GM23338 (cell line): ENCODE data around the gene KRT75. TPM values are rescaled to one million over a fixed set of nuclear protein-coding genes. Genes with fewer than 3 reads are reported as not detected.

Experiments used
- ATAC-seq: fragments of 200-7000 bp; cut with Tn5 transposase; 3 replicates; pipeline ENCODE4 v1.9.1; 2020
- DNase-seq: peaks from one replicate; pipeline ENCODE4 v3.0.0-alpha.2; 2015; ENCODE audit warnings: low spot score
- H2AFZ ChIP-seq: fragments of 200-600 bp; sonication (generic); 2 replicates; pipeline ENCODE4 v1.8.0; 2016; ENCODE audit warnings: antibody characterized with exemption, mild to moderate bottlenecking, moderate library complexity
- H3F3A ChIP-seq: fragments of 200-600 bp; sonication (generic); replicated peaks from 2 replicates; pipeline ENCODE4 v1.8.0; 2017; ENCODE audit warnings: antibody characterized with exemption, mixed run types, low read depth
- H3K27ac ChIP-seq: fragments of 200-600 bp; sonication (generic); 2 replicates; pipeline ENCODE4 v1.6.1; 2016; ENCODE audit warnings: low read depth
- H3K27me3 ChIP-seq: fragments of 200-600 bp; sonication (generic); 2 replicates; pipeline ENCODE4 v1.8.0; 2016; ENCODE audit warnings: mild to moderate bottlenecking, mixed run types, moderate library complexity; ENCODE audit not compliant: insufficient read depth
- H3K36me3 ChIP-seq: fragments of 200-600 bp; sonication (generic); 2 replicates; pipeline ENCODE4 v1.8.0; 2016; ENCODE audit warnings: mild to moderate bottlenecking; ENCODE audit not compliant: insufficient read depth
- H3K4me1 ChIP-seq: fragments of 200-600 bp; sonication (generic); 2 replicates; pipeline ENCODE4 v1.8.0; 2016; ENCODE audit warnings: mild to moderate bottlenecking, moderate library complexity; ENCODE audit not compliant: insufficient read depth
- H3K4me2 ChIP-seq: fragments of 200-600 bp; sonication (generic); 2 replicates; pipeline ENCODE4 v1.7.1; 2017; ENCODE audit warnings: mixed run types
- H3K4me3 ChIP-seq: fragments of 200-600 bp; sonication (generic); 2 replicates; pipeline ENCODE4 v1.6.1; 2016; ENCODE audit warnings: mixed run types
- H3K79me2 ChIP-seq: fragments of 200-600 bp; sonication (generic); replicated peaks from 2 replicates; pipeline ENCODE4 v1.8.0; 2017; ENCODE audit warnings: mild to moderate bottlenecking; ENCODE audit not compliant: insufficient read depth
- H3K9me2 ChIP-seq: fragments of 200-600 bp; sonication (generic); 2 replicates; pipeline ENCODE4 v1.8.0; 2017; ENCODE audit not compliant: insufficient read depth
- H4K20me1 ChIP-seq: fragments of 200-600 bp; sonication (generic); replicated peaks from 2 replicates; pipeline ENCODE4 v1.8.0; 2017; ENCODE audit warnings: mild to moderate bottlenecking; ENCODE audit not compliant: insufficient read depth
- H3K27ac Mint-ChIP-seq: 2 replicates; pipeline ENCODE4 v1.8.0; 2020; ENCODE audit warnings: inconsistent platforms, mild to moderate bottlenecking, moderate library complexity, mixed read lengths
- H3K27me3 Mint-ChIP-seq: 3 replicates; pipeline ENCODE4 v1.8.0; 2022; ENCODE audit warnings: low read depth, mild to moderate bottlenecking, moderate library complexity, mixed read lengths, inconsistent platforms; ENCODE audit not compliant: insufficient read depth, poor library complexity
- H3K36me3 Mint-ChIP-seq: 3 replicates; pipeline ENCODE4 v1.8.0; 2021; ENCODE audit warnings: low read depth, mild to moderate bottlenecking, inconsistent platforms, moderate library complexity, mixed read lengths
- H3K4me1 Mint-ChIP-seq: 3 replicates; pipeline ENCODE4 v1.8.0; 2020; ENCODE audit warnings: mild to moderate bottlenecking, inconsistent platforms, mixed read lengths
- H3K4me3 Mint-ChIP-seq: 3 replicates; pipeline ENCODE4 v1.8.0; 2021; ENCODE audit warnings: moderate library complexity, mild to moderate bottlenecking, inconsistent platforms, mixed read lengths
- H3K9me3 Mint-ChIP-seq: 3 replicates; pipeline ENCODE4 v1.8.0; 2020; ENCODE audit warnings: moderate library complexity, mild to moderate bottlenecking, inconsistent platforms, mixed read lengths
- CREB1 ChIP-seq: fragments of 250-450 bp; sonication (Bioruptor Pico); IDR thresholded peaks from 2 replicates; pipeline ENCODE4 v1.5.0; 2020; ENCODE audit warnings: low read depth, mild to moderate bottlenecking, moderate library complexity
- EZH2 ChIP-seq: fragments of 200-600 bp; sonication (generic); IDR thresholded peaks from one replicate; pipeline ENCODE4 v1.8.0; 2017; ENCODE audit warnings: antibody characterized with exemption, mild to moderate bottlenecking, low read depth; ENCODE audit not compliant: unreplicated experiment
- EZH2phosphoT487 ChIP-seq: fragments of 200-600 bp; sonication (generic); IDR thresholded peaks from one replicate; pipeline ENCODE4 v1.8.1; 2018; ENCODE audit warnings: antibody characterized with exemption; ENCODE audit not compliant: unreplicated experiment
- JUNB ChIP-seq: IDR thresholded peaks from one replicate; pipeline ENCODE4 v1.6.1; 2016; ENCODE audit warnings: antibody characterized with exemption; ENCODE audit not compliant: unreplicated experiment
- NANOG ChIP-seq: IDR thresholded peaks from 2 replicates; pipeline ENCODE4 v1.6.1; 2016; ENCODE audit warnings: antibody characterized with exemption, borderline replicate concordance
- POLR2AphosphoS5 ChIP-seq: IDR thresholded peaks from 2 replicates; pipeline ENCODE4 v1.6.1; 2016; ENCODE audit warnings: antibody characterized with exemption, low read depth
- ZNF114 ChIP-seq: fragments of 250-450 bp; sonication (Bioruptor Pico); IDR thresholded peaks from 2 replicates; pipeline ENCODE4 v1.5.0; 2020; ENCODE audit warnings: mild to moderate bottlenecking, moderate library complexity
- ZNF331 ChIP-seq: fragments of 250-450 bp; sonication (Bioruptor Pico); IDR thresholded peaks from 2 replicates; pipeline ENCODE4 v1.5.0; 2020; ENCODE audit warnings: low read depth, mild to moderate bottlenecking, moderate library complexity
- polyA plus RNA-seq: library from polyadenylated mRNA; unstranded; fragments of >200 nt; fragmentation: Nextera tagmentation; extraction: Ambion mirVana; gene quantifications from 2 replicates; pipeline ENCODE4 v1.2.1, GENCODE V29; 2016
- total RNA-seq: library from RNA; depleted of rRNA; stranded (reverse); fragments of >200 nt; shearing (Covaris generic); gene quantifications from 2 replicates; pipeline ENCODE4 v1.2.3, GENCODE V29; 2014
- TF ChIP-seq, protein P1 (sequence below): fragments of 250-450 bp; sonication (Bioruptor Pico); IDR thresholded peaks from 2 replicates; pipeline ENCODE4 v1.5.0; 2020; ENCODE audit warnings: mild to moderate bottlenecking, moderate library complexity
- TF ChIP-seq, protein P2 (sequence below): IDR thresholded peaks from one replicate; pipeline ENCODE4 v1.6.1; 2018; ENCODE audit warnings: antibody characterized with exemption; ENCODE audit not compliant: unreplicated experiment
- TF ChIP-seq, protein P3 (sequence below), 2 experiments: fragments of 200-600 bp in 1 of 2; sonication (generic) in 1 of 2; conservative IDR thresholded peaks; 2 replicates each; pipeline versions ENCODE4 v1.5.1 to v1.6.1; 2016 to 2017; ENCODE audit warnings: antibody characterized with exemption in 2 of 2, low read depth in 2 of 2, mild to moderate bottlenecking in 2 of 2, moderate library complexity in 1 of 2
- TF ChIP-seq, protein P4 (sequence below): IDR thresholded peaks from 2 replicates; pipeline ENCODE4 v1.6.1; 2016; ENCODE audit warnings: antibody characterized with exemption

Gene KRT75
- total and polyA plus RNA-seq, 2 experiments from 2014 or later = not detected

DNA sequence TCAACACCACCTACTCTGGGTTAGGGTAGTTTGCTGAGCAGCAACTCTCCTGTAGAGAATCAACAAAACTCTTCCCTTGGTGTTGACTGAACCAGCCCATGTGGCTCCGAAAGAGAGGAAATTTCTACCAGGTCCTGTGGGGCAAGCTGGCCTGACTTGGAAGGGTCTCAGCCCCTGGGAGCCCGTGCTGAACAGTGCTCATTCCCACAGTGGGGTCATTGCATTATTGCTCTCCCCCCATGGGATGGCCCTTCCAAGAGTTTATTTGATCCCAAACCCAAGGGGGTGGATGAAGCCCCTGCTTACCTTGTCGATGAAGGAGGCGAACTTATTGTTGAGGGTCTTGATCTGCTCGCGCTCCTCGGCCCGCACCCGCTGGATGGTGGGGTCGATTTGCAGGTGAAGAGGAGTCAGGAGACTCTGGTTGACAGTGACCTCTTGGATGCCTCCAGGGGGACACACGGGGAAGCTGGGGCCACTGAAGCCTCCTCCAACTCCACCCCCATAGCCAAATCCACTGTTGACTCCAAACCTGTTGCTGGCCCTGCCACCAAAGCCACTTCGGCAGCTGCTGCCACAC, 580 bp downstream of the KRT75 start (continued):
- TF ChIP-seq, protein P1, sequence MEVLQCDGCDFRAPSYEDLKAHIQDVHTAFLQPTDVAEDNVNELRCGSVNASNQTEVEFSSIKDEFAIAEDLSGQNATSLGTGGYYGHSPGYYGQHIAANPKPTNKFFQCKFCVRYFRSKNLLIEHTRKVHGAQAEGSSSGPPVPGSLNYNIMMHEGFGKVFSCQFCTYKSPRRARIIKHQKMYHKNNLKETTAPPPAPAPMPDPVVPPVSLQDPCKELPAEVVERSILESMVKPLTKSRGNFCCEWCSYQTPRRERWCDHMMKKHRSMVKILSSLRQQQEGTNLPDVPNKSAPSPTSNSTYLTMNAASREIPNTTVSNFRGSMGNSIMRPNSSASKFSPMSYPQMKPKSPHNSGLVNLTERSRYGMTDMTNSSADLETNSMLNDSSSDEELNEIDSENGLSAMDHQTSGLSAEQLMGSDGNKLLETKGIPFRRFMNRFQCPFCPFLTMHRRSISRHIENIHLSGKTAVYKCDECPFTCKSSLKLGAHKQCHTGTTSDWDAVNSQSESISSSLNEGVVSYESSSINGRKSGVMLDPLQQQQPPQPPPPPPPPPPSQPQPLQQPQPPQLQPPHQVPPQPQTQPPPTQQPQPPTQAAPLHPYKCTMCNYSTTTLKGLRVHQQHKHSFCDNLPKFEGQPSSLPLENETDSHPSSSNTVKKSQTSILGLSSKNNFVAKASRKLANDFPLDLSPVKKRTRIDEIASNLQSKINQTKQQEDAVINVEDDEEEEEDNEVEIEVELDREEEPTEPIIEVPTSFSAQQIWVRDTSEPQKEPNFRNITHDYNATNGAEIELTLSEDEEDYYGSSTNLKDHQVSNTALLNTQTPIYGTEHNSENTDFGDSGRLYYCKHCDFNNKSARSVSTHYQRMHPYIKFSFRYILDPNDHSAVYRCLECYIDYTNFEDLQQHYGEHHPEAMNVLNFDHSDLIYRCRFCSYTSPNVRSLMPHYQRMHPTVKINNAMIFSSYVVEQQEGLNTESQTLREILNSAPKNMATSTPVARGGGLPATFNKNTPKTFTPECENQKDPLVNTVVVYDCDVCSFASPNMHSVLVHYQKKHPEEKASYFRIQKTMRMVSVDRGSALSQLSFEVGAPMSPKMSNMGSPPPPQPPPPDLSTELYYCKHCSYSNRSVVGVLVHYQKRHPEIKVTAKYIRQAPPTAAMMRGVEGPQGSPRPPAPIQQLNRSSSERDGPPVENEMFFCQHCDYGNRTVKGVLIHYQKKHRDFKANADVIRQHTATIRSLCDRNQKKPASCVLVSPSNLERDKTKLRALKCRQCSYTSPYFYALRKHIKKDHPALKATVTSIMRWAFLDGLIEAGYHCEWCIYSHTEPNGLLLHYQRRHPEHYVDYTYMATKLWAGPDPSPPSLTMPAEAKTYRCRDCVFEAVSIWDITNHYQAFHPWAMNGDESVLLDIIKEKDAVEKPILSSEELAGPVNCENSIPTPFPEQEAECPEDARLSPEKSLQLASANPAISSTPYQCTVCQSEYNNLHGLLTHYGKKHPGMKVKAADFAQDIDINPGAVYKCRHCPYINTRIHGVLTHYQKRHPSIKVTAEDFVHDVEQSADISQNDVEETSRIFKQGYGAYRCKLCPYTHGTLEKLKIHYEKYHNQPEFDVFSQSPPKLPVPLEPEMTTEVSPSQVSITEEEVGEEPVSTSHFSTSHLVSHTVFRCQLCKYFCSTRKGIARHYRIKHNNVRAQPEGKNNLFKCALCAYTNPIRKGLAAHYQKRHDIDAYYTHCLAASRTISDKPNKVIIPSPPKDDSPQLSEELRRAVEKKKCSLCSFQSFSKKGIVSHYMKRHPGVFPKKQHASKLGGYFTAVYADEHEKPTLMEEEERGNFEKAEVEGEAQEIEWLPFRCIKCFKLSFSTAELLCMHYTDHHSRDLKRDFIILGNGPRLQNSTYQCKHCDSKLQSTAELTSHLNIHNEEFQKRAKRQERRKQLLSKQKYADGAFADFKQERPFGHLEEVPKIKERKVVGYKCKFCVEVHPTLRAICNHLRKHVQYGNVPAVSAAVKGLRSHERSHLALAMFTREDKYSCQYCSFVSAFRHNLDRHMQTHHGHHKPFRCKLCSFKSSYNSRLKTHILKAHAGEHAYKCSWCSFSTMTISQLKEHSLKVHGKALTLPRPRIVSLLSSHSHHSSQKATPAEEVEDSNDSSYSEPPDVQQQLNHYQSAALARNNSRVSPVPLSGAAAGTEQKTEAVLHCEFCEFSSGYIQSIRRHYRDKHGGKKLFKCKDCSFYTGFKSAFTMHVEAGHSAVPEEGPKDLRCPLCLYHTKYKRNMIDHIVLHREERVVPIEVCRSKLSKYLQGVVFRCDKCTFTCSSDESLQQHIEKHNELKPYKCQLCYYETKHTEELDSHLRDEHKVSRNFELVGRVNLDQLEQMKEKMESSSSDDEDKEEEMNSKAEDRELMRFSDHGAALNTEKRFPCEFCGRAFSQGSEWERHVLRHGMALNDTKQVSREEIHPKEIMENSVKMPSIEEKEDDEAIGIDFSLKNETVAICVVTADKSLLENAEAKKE = no peak

DNA sequence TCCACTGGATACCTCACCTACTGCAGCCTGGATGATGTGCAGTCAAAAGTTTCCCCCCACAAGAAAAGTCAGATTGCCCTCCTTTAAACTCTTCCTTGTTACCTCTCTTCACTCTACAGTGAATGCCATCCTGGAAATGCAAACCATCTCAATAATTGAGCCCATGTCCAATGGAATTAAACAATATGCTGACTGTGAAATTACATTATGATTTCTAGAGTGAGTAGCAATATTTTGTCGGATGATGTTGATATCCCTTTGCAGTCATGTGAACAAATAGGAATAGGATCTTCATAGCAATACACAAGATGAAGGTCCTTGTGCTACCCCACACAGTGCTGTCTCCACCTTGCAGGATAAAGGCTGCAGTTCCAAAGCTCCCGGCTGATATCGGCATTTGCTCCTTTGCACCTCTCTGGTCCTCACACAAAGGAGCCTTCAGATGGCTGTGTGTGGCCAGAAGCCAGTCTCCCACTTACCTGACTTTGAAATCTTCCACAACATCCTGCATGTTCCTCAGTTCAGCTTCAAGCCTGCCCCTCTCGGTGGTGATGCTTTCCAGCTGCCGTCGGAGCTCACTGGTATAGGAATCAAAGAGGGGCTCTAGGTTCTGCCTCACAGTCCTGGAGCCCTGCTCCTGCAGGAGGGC, 1.5 kb downstream of the KRT75 start:
- no peak overlapping the region for H3K4me3 Mint-ChIP-seq
- H3K4me1 Mint-ChIP-seq = no peaks in the 10 kb centered on the region; the same call in 1 of the 3 replicates
- ATAC-seq (no peak), DNase-seq (no peak)
- H3K27ac Mint-ChIP-seq = no peak overlapping the region
- Histone ChIP-seq H3K27me3 (no peaks in the 10 kb centered on the region), H3K36me3 (no peaks in the 10 kb centered on the region), H3K4me3 (no peak overlapping the region), H3K4me2 (no peak overlapping the region), H3F3A (no peaks in the 10 kb centered on the region), H3K4me1 (no peaks in the 10 kb centered on the region), H3K79me2 (no peaks in the 10 kb centered on the region), H3K9me2 (peaks cover 13% of the 10 kb centered on the region), H2AFZ (no peak overlapping the region), H4K20me1 (no peaks in the 10 kb centered on the region), H3K27ac (no peak overlapping the region)
- no peaks in the 10 kb centered on the region for H3K36me3 Mint-ChIP-seq
- H3K9me3 Mint-ChIP-seq = no peaks in the 10 kb centered on the region; the same call in 1 of the 3 replicates
- H3K27me3 Mint-ChIP-seq = peaks cover 9% of the 10 kb centered on the region
- TF ChIP-seq JUNB (no peak), CREB1 (CRISPR knock-in tag) (no peak), EZH2phosphoT487 (no peak), POLR2AphosphoS5 (no peak), ZNF114 (CRISPR knock-in tag) (no peak), ZNF331 (no peak), NANOG (no peak), EZH2 (no peak)
- TF ChIP-seq, protein P2, sequence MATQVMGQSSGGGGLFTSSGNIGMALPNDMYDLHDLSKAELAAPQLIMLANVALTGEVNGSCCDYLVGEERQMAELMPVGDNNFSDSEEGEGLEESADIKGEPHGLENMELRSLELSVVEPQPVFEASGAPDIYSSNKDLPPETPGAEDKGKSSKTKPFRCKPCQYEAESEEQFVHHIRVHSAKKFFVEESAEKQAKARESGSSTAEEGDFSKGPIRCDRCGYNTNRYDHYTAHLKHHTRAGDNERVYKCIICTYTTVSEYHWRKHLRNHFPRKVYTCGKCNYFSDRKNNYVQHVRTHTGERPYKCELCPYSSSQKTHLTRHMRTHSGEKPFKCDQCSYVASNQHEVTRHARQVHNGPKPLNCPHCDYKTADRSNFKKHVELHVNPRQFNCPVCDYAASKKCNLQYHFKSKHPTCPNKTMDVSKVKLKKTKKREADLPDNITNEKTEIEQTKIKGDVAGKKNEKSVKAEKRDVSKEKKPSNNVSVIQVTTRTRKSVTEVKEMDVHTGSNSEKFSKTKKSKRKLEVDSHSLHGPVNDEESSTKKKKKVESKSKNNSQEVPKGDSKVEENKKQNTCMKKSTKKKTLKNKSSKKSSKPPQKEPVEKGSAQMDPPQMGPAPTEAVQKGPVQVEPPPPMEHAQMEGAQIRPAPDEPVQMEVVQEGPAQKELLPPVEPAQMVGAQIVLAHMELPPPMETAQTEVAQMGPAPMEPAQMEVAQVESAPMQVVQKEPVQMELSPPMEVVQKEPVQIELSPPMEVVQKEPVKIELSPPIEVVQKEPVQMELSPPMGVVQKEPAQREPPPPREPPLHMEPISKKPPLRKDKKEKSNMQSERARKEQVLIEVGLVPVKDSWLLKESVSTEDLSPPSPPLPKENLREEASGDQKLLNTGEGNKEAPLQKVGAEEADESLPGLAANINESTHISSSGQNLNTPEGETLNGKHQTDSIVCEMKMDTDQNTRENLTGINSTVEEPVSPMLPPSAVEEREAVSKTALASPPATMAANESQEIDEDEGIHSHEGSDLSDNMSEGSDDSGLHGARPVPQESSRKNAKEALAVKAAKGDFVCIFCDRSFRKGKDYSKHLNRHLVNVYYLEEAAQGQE = no peak
- TF ChIP-seq, protein P3, sequence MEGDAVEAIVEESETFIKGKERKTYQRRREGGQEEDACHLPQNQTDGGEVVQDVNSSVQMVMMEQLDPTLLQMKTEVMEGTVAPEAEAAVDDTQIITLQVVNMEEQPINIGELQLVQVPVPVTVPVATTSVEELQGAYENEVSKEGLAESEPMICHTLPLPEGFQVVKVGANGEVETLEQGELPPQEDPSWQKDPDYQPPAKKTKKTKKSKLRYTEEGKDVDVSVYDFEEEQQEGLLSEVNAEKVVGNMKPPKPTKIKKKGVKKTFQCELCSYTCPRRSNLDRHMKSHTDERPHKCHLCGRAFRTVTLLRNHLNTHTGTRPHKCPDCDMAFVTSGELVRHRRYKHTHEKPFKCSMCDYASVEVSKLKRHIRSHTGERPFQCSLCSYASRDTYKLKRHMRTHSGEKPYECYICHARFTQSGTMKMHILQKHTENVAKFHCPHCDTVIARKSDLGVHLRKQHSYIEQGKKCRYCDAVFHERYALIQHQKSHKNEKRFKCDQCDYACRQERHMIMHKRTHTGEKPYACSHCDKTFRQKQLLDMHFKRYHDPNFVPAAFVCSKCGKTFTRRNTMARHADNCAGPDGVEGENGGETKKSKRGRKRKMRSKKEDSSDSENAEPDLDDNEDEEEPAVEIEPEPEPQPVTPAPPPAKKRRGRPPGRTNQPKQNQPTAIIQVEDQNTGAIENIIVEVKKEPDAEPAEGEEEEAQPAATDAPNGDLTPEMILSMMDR (conservative IDR thresholded peaks at IDR 0.05; ENCODE audit: low read depth in 2 of 2) = no peak
- TF ChIP-seq, protein P4, sequence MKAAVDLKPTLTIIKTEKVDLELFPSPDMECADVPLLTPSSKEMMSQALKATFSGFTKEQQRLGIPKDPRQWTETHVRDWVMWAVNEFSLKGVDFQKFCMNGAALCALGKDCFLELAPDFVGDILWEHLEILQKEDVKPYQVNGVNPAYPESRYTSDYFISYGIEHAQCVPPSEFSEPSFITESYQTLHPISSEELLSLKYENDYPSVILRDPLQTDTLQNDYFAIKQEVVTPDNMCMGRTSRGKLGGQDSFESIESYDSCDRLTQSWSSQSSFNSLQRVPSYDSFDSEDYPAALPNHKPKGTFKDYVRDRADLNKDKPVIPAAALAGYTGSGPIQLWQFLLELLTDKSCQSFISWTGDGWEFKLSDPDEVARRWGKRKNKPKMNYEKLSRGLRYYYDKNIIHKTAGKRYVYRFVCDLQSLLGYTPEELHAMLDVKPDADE = no peak
